Measurements from ENCODE around the gene SEC14L1. TPM values are rescaled to one million over a fixed set of nuclear protein-coding genes. Genes with fewer than 3 reads are reported as not detected.

Gene SEC14L1
- total RNA-seq, 6 donors from 2014 or later, result 100 to 291 (median 145) TPM

DNA sequence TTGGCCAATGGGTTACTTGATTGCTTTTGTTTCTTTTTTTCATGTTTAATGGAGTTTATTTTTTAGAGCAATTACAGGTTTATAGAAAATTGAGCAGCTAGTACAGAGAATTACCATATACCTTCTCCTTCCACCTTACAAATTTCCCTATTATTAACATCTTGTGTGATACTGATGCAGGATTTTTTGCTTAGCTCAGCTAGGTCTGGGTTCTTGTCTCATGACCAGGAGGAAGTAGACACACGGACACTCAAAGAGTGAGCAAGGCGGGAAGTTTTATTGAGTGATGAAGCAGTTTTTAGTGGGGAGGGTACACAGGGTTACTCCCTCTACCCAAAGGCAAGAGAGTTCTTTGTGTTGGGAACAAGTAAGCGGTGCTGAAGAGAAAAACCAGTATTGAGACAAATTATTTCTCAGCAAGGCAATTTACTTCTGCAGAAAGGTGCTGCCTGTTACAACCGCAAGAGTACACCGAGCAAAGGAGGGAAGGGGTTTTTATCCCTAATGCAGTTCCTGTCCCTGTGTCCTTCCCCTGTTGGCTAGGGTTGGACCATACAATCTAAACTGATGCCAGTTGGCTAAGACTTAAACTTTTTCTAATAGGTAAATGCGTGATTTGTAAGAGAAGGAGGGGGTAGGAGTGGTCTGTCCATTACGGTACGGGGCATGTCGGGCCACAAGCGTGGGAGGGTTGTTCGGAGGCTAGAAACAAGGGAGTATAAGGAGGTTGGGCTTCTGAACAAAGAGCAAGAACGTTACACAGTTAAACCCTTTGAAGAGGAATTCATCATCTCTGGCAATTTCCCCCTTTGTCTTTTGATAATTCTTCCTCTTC, 26.9 kb downstream of the SEC14L1 start:
- H3K27ac ChIP-seq, result peak overlapping the region in 2 of 4 donors; percentile 24 to 82
- no peak for TF ChIP-seq POLR2A (IDR thresholded peaks at IDR 0.05)
- no peak for TF ChIP-seq POLR2AphosphoS5 (IDR thresholded peaks at IDR 0.05)
- no peak for TF ChIP-seq EP300 (IDR thresholded peaks at IDR 0.05)
- TF ChIP-seq, protein P1, sequence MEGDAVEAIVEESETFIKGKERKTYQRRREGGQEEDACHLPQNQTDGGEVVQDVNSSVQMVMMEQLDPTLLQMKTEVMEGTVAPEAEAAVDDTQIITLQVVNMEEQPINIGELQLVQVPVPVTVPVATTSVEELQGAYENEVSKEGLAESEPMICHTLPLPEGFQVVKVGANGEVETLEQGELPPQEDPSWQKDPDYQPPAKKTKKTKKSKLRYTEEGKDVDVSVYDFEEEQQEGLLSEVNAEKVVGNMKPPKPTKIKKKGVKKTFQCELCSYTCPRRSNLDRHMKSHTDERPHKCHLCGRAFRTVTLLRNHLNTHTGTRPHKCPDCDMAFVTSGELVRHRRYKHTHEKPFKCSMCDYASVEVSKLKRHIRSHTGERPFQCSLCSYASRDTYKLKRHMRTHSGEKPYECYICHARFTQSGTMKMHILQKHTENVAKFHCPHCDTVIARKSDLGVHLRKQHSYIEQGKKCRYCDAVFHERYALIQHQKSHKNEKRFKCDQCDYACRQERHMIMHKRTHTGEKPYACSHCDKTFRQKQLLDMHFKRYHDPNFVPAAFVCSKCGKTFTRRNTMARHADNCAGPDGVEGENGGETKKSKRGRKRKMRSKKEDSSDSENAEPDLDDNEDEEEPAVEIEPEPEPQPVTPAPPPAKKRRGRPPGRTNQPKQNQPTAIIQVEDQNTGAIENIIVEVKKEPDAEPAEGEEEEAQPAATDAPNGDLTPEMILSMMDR (IDR thresholded peaks at IDR 0.05), result no peak
- peaks cover 8 to 18% (median 15%) of the 10 kb centered on the region in 4 donors for H3K9me3 ChIP-seq
- DNase-seq (no peak), ATAC-seq (ENCODE audit: low FRiP score in 2 of 2) (no peak)
- no peak overlapping the region for H3K4me3 ChIP-seq
- H3K27me3 ChIP-seq, result no peaks in the 10 kb centered on the region
- H3K4me1 ChIP-seq, result peaks cover 45 to 77% (median 55%) of the 10 kb centered on the region in 4 donors
- WGBS, 2 donors, result 90 to 94% methylated on average over 12 of the region's 12 CpGs
- H3K36me3 ChIP-seq, result peaks cover 0 to 21% (median 3%) of the 10 kb centered on the region in 4 donors

DNA sequence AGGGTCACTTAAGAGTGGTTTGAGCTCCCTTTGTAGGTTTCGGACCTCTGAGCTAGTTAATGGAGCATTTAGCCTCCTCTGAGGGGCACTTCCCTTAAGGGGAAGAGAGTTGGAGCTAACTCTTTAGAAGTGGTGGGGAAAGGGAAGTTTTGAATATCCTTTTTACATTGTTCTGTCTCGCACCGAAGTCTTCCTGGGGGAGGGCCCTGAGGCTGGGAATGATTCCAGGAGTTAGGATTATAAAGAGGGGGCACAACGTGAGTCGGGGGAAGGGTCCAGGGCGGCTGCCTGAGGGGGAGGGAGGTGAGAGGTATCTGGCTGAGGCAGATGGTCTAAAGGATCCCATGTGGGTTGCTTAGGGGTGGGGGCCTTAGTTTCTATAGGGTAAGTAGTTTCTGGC, 32.3 kb downstream of the SEC14L1 start:
- Histone ChIP-seq H3K4me3 (no peak overlapping the region), H3K9me3 (peaks cover 11 to 35% (median 29%) of the 10 kb centered on the region in 4 donors), H3K36me3 (peaks cover 0 to 17% (median 12%) of the 10 kb centered on the region in 4 donors), H3K27me3 (no peaks in the 10 kb centered on the region), H3K27ac (peak overlapping the region in 3 of 4 donors; percentile 13 to 27 (median 15)), H3K4me1 (peaks cover 30 to 50% (median 35%) of the 10 kb centered on the region in 4 donors)
- WGBS, 2 donors, result 61 to 62% methylated on average over 6 of the region's 6 CpGs
- TF ChIP-seq, protein P1 (IDR thresholded peaks at IDR 0.05), result no peak
- no peak for TF ChIP-seq POLR2AphosphoS5 (IDR thresholded peaks at IDR 0.05)
- TF ChIP-seq EP300 (IDR thresholded peaks at IDR 0.05), result no peak
- no peak for TF ChIP-seq POLR2A (IDR thresholded peaks at IDR 0.05)
- DNase-seq, result no peak
- no peak for ATAC-seq (ENCODE audit: low FRiP score in 2 of 2)

DNA sequence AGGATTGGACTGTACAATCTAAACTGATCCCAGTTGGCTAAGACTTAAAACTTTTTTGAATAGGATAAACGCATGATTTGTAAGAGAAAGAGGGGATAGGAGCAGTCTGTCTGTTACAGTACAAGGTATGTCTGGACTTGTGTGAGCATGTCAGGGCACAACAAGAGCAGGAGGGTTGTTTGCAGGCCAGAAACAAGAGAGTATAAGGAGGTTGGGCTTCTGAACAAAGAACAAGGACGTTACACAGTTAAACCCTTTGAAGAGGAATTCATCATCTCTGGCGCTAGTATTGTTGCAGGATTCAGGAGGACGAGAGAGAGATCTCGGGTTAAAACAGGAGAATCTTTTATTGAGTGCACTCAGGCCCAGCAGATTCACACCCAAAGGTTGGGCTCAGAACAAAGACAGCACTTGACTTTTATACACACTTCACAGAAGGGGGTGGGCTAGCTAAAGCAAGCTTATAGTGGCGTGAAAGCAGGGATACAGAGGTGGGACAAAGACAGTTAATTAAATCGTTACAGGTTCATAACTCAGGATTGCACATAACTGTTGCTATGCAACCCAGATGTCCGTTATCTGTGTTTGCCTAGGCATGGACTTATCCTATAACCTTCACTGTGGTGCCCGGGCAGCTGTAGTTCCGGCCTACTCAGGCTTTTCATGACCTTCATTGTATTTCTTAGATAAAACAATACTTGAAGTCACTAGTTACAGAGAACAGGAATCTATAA, 34.3 kb downstream of the SEC14L1 start:
- Histone ChIP-seq H3K9me3 (peaks cover 11 to 28% (median 24%) of the 10 kb centered on the region in 4 donors), H3K4me3 (no peak overlapping the region), H3K27me3 (no peaks in the 10 kb centered on the region), H3K4me1 (peaks cover 30 to 55% (median 39%) of the 10 kb centered on the region in 4 donors), H3K36me3 (peaks cover 0 to 17% (median 12%) of the 10 kb centered on the region in 4 donors), H3K27ac (no peak overlapping the region)
- WGBS, 2 donors, result 84 to 85% methylated on average over 10 of the region's 10 CpGs
- ATAC-seq (ENCODE audit: low FRiP score in 2 of 2) (no peak), DNase-seq (no peak)
- TF ChIP-seq EP300 (IDR thresholded peaks at IDR 0.05) (no peak), POLR2AphosphoS5 (IDR thresholded peaks at IDR 0.05) (no peak), POLR2A (IDR thresholded peaks at IDR 0.05) (no peak)
- TF ChIP-seq, protein P1 (IDR thresholded peaks at IDR 0.05), result no peak

DNA sequence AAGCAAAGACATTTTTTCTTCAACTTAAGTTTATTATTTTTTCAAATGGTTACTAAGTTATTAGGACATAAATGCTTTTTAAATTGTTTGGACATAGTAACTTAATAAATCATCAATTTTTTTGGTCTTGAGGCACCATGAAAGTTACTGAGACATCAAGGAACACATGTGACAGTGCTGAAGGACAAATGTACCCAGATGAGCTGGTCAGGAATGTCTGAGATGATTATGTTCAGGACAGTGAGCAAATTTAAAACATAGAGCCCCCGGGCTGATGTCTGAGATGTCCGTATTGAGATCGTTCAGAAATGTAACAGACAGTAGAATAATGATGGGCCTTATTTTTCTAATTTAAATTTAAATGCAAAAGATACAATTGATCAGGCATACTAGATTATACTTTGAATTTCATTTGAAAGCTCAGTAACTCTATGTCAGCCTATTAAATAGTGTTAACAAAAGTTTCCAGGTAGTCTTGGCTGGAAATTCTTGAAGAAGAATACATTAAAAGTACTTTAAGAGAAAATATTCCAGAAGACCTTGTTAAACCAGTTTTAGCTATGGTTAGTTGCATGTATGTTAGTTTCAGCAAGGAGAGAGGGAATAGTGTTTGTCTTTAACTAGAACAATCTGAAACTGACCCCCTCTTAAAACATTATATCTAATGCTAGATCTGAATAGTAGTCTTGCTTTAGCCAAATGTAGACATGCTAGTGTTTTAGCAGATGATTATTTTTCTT, 36.4 kb downstream of the SEC14L1 start:
- no peak for TF ChIP-seq POLR2AphosphoS5 (IDR thresholded peaks at IDR 0.05)
- TF ChIP-seq EP300 (IDR thresholded peaks at IDR 0.05), result no peak
- TF ChIP-seq POLR2A (IDR thresholded peaks at IDR 0.05), result no peak
- TF ChIP-seq, protein P1 (IDR thresholded peaks at IDR 0.05), result no peak
- WGBS, 2 donors, result 65 to 66% methylated on average over 3 of the region's 3 CpGs
- no peaks in the 10 kb centered on the region for H3K27me3 ChIP-seq
- H3K9me3 ChIP-seq, result peaks cover 11 to 28% (median 24%) of the 10 kb centered on the region in 4 donors
- DNase-seq (no peak), ATAC-seq (ENCODE audit: low FRiP score in 2 of 2) (no peak)
- H3K4me1 ChIP-seq, result peaks cover 26 to 52% (median 41%) of the 10 kb centered on the region in 4 donors
- H3K27ac ChIP-seq, result no peak overlapping the region
- no peak overlapping the region for H3K4me3 ChIP-seq
- H3K36me3 ChIP-seq, result peaks cover 0 to 17% (median 12%) of the 10 kb centered on the region in 4 donors
